ENCODE results near the gene ELF5.

- TF ChIP-seq CTCF (IDR thresholded peaks at IDR 0.05; ENCODE audit: low read length) (no peak), EZH2 (IDR thresholded peaks at IDR 0.05; ENCODE audit: borderline replicate concordance, low read length) (no peak)
These were observed 49.0 kb downstream of the ELF5 start for GRCh38 chr11:34464591-34465051.

Measured in OCI-LY1 (cell line).